Measurements from ENCODE around the gene MTHFD2L. TPM values are rescaled to one million over a fixed set of nuclear protein-coding genes. Genes with fewer than 3 reads are reported as not detected.
A peak's percentile ranks its signal among the peaks of the same experiment; 100 is the strongest.

The MTHFD2L gene
- total and polyA plus RNA-seq, 9 of the 15 experiments (the other 6 are each of a cell fraction or from before 2014, with no cell fraction given): 10.0 to 39.0 (median 26.0) TPM

DNA sequence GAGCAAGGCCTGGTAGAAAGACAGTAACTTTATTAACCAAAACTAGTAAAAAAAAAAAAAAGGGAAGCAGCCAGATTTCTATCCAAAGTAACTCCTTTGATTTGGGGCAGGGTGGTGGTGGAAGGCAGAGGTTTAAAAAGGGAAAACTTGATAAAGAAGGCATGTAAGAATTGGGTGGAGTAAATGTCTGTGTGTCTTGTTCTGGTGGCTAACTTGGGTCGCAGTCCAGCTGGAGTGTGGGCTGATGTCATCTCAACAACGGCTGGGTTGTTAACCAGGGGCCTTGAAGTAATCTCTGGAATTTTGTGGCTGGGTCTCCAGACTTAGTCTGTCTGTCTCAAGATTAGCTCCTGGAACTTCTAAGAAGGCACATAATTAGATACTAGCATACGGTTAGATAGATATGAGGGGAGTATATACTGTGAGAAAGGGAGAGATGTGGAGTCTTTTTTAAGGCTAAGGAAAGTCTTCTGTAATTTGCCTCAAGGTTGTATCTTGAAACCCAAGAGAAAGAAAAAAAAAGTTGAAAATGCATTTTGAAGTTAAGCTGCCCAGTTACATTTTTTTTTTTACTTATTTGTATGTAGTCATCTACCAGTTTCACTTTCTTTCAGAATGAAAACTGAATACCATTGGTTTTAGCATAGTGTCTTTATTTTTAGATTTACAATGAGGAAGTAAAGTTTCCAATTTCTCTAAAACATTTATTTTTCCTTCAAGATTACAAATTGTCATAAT, 48.3 kb downstream of the MTHFD2L start (continued):
- TF ChIP-seq, protein P1, sequence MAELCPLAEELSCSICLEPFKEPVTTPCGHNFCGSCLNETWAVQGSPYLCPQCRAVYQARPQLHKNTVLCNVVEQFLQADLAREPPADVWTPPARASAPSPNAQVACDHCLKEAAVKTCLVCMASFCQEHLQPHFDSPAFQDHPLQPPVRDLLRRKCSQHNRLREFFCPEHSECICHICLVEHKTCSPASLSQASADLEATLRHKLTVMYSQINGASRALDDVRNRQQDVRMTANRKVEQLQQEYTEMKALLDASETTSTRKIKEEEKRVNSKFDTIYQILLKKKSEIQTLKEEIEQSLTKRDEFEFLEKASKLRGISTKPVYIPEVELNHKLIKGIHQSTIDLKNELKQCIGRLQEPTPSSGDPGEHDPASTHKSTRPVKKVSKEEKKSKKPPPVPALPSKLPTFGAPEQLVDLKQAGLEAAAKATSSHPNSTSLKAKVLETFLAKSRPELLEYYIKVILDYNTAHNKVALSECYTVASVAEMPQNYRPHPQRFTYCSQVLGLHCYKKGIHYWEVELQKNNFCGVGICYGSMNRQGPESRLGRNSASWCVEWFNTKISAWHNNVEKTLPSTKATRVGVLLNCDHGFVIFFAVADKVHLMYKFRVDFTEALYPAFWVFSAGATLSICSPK (IDR thresholded peaks at IDR 0.05; ENCODE audit: borderline replicate concordance): no peak
- TF ChIP-seq ELF4 (CRISPR knock-in tag; IDR thresholded peaks at IDR 0.05): no peak
- TF ChIP-seq TRIM24 (IDR thresholded peaks at IDR 0.05): peak; percentile 76 to 79; a peak in 3 of 4 replicates
- no peak for TF ChIP-seq TAF1 (IDR thresholded peaks at IDR 0.05; ENCODE audit: control insufficient read depth, extremely low read depth, insufficient read depth, low read length, severe bottlenecking)
- TF ChIP-seq ZFP36 (IDR thresholded peaks at IDR 0.05; ENCODE audit: low read depth, low read length, partially characterized antibody): no peak
- TF ChIP-seq KAT7 (CRISPR knock-in tag; IDR thresholded peaks at IDR 0.05; ENCODE audit: borderline replicate concordance): no peak
- peak; percentile 65 for TF ChIP-seq MEF2D (tag; conservative IDR thresholded peaks at IDR 0.05; ENCODE audit: low read depth)
- peak in 1 of 2 experiments; percentile 61; a peak in 1 of 4 replicates for TF ChIP-seq HDAC1 (IDR thresholded peaks at IDR 0.05)
- peak; percentile 93 for TF ChIP-seq TEAD4 (IDR thresholded peaks at IDR 0.05; ENCODE audit: low read length)
- TF ChIP-seq TEAD4 (CRISPR knock-in tag; IDR thresholded peaks at IDR 0.05; ENCODE audit: borderline replicate concordance): no peak
- TF ChIP-seq DPF2 (IDR thresholded peaks at IDR 0.05): peak; percentile 77
- no peak for TF ChIP-seq NR4A1 (CRISPR knock-in tag; IDR thresholded peaks at IDR 0.05)
- no peak for TF ChIP-seq NR4A1 (tag; IDR thresholded peaks at IDR 0.05)
- peak; percentile 39; the same call in 1 of the 2 replicates for TF ChIP-seq NBN (IDR thresholded peaks at IDR 0.05; ENCODE audit: low read depth)
- peak; percentile 64; the same call in 1 of the 2 replicates for TF ChIP-seq MEF2A (IDR thresholded peaks at IDR 0.05; ENCODE audit: control insufficient read depth, low read depth, low read length)
- no peak for TF ChIP-seq CHD7 (IDR thresholded peaks at IDR 0.05; ENCODE audit: low read depth, low read length)

Measured in K562 (cell line).